HG03558 (cell line): ENCODE data around the gene RAB6D.
"Not testable (repeated sequence)": the region's sequence is repeated elsewhere in the genome, so short reads cannot be mapped to it uniquely, and the experiment has no call there.

Source experiments
- ATAC-seq: cut with Tn5 transposase; IDR thresholded peaks from one replicate; pipeline ENCODE4 v1.9.1; 2021; ENCODE audit warnings: moderate number of reproducible peaks; ENCODE audit not compliant: unreplicated experiment; ENCODE audit errors: extremely low read depth

The RAB6D gene

GRCh38 chr2:131363703-131364186 is at the start of gene RAB6D:
TSS of gene RAB6D (minus strand) at chr2:131364168. CDS start at chr2:131363720, 448 bp downstream.
- not testable (repeated sequence) for ATAC-seq

- ATAC-seq, result no peak
Measured at GRCh38 chr2:131413148-131413747, 49.3 kb upstream of the RAB6D start.

DNA sequence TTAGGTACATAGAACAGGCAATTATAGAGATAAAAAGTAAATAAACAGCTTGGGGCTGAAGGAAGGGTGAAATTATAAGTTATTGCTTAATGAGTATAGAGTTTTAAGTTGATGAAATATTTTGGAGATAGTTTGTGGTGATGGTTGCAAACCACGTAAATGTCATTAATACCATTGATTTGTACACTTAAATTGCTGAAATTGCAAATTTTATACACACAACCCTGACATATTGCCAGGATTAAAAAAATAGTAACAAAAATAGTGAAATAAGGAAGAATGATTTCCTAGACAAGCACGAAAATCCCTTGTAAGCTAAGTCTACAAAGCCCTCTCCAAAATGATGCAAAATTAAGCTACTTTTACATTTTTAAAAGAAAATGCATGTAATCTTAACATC is 46.2 kb upstream of the RAB6D start:
- ATAC-seq, result no peak

- no peak for ATAC-seq
Measured at GRCh38 chr2:131408778-131409177, 44.8 kb upstream of the RAB6D start.

DNA sequence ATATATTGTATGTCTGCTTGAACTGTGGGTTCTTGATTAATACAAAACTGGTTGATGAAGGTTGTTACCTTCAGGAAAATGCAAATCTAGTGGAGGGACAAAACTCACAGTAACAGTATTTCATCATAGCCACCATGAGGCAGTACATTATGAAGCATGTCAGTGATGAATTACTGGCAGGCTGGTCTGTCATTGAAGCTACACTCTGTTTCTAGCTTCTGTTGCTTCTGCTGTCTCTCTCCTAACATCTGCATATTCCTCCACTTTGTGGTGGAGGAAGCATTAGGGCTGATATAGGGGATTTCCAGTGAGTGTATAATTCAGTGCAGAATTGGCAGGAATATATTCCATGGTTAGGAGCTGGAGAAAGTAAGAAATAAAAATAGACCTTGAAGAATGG is 44.2 kb upstream of the RAB6D start:
- no peak for ATAC-seq

GRCh38 chr2:131404753-131405152 is 40.8 kb upstream of the RAB6D start:
- ATAC-seq, result no peak

GRCh38 chr2:131402320-131403039 is 38.5 kb upstream of the RAB6D start:
- ATAC-seq, result no peak

GRCh38 chr2:131400849-131401248 is 36.9 kb upstream of the RAB6D start:
- no peak for ATAC-seq

GRCh38 chr2:131400441-131400840 is 36.5 kb upstream of the RAB6D start:
- not testable (repeated sequence) for ATAC-seq

DNA sequence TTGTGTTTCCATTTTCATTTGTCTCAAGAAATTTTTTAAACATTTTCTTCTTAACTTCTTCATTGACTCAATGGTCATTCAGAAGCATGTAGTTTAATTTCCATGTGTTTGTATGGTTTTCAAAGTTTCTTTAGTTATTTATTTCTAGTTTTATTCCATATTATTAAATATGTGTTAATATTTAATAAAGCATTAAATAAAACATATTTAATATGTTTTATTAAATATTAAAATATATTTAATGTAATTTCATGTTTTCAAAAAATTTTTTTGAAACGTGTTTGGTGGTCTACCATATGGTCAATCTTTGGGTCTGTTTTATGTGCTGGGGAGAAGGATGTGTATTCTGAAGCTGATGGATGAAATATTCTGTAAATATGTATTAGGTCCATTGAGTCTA is 32.2 kb upstream of the RAB6D start:
- ATAC-seq, result not testable (repeated sequence)

DNA sequence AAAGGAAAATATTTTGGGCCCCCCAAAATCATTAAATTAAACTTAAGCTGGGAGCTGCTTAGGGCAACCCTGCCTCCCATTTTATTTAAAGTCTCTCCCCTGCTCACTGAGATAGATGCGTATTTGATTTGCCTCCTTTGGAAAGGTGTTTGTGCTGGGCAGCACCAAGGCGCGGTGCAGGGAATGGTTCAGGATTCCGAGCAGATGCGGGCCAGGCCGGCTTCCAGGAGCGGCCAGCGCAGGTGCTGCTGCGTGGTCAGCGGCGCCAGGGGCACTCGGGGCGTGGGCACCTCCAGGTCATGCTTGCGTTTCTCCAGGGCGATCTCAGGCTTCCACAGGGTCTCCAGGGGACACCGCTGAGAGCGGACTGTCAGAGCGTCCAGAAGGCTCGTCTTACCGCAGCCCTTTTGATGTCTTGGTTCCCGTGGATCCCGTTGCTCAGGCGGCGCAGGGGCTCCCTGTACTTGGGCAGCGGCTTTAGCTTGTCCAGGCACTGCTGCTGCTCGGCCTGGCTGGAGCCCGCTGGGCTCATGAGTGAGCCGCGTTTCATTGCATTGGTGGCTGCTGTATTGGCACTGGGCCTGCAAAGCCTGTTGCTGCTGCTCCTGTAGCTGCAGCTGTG is 31.2 kb upstream of the RAB6D start:
- not testable (repeated sequence) for ATAC-seq

GRCh38 chr2:131394147-131394931 is 30.4 kb upstream of the RAB6D start:
- no peak for ATAC-seq

- not testable (repeated sequence) for ATAC-seq
Measured at GRCh38 chr2:131391953-131392352, 28.0 kb upstream of the RAB6D start.

DNA sequence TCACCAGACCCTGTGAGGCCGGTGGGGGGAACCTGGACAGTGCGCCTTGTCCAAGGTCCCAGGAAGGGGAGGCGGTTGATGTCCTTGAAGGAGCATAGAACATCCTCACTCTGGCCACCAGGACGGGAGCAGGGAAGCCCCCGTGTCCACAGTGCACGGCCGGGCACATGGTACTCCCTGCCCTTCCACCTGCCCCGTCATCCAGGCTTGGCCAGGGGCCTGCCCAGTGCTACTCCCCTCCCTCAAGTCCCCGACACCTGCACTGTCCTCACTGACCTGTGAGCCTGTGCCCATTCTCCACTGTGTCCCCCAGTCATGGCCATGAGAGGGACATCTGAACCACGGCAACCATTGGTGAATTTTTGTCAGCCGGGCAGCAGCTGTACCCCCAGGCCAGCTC is 27.5 kb upstream of the RAB6D start:
- ATAC-seq, result not testable (repeated sequence)

GRCh38 chr2:131390495-131391130 is 26.6 kb upstream of the RAB6D start:
- not testable (repeated sequence) for ATAC-seq

DNA sequence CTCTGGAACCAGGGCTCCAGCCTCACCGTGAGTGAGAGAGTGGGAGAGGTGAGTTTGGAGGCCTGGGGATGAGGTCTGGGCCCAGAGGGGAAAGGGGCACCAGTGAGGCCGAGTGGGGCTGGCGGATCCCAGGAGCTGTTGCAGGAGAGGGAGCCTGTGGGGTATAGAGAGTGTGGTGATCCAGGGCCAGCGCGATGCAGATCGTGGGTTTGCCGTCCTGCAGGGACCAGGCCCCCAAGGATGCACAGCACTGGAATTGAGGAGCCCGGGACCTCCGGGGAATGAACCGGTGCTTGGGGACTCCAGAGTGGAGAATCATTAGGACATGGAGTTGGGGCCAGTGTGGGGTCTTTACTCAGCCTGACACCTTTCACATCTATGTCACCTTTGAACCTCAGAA is 25.7 kb upstream of the RAB6D start:
- ATAC-seq, result no peak

- ATAC-seq, result not testable (repeated sequence)
Measured at GRCh38 chr2:131388834-131389233, 24.9 kb upstream of the RAB6D start.

- ATAC-seq, result not testable (repeated sequence)
Measured at GRCh38 chr2:131373111-131373510, 9.1 kb upstream of the RAB6D start.

DNA sequence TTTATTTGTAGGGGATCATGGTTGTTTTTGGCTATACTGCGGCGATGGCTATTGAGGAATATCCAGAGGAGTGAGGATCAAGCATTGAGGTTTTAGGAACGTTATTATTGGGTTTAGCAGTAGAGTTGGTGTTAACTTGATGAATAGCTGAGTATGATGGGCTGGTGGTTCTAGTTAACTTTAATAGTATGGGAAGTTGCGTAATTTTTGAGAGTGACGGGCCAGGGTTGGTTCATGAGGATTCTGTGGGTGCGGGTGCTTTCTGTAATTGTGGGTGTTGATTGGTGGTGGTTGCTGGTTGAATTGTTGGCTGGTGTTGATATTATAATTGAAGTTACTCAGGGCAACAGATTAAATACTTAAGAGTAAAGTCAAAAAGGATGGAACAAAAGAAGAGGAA is 6.0 kb upstream of the RAB6D start:
- ATAC-seq, result no peak

- not testable (repeated sequence) for ATAC-seq
Measured at GRCh38 chr2:131368493-131369066, 4.6 kb upstream of the RAB6D start.
